GM21528 (cell line): ENCODE data around the gene IRX5.

Experiments
- ATAC-seq: cut with Tn5 transposase; IDR thresholded peaks from one replicate; pipeline ENCODE4 v1.9.1; 2021; ENCODE audit warnings: mild to moderate bottlenecking, moderate library complexity; ENCODE audit not compliant: unreplicated experiment, low FRiP score

The IRX5 gene

DNA sequence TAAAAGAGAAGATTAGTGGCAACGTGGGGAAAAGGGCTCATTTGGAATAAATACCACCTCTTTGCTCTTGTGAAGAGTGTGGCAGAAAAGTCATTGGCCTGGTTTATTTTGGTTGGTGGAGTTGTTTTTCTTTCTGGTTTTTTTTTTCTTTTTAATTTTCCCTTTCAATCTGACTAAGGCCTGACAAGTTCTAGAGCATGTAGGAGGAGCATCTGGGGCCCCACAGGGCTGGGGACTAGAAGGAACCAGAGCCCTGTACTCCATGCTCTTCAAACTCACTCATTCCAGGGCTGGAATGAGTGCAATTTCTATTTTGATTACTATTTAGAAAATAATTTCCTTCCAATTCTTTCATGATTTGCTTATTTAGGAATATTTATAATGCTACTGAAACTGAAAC lies 13.3 kb downstream of the IRX5 start:
- ATAC-seq = no peak

DNA sequence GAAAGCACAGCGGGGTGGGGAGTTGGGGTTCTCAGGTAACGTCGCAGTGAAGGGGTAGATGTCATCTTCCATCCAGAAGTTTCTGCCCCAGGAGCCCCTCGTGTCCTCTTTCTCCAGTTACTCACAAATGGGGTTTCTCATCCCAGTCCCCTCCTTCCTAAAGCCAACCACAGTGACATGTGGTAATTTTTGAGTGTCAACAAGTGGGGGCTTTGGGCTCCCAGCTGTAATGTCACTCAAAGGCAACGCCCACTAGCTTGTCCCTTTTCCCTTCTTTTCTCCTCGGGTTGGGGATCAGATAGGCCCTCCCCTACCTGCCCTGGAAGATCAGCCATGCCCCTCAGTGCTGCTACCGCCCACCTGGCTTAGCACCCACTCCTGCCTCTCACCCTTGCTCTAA lies 14.4 kb downstream of the IRX5 start:
- ATAC-seq = no peak

DNA sequence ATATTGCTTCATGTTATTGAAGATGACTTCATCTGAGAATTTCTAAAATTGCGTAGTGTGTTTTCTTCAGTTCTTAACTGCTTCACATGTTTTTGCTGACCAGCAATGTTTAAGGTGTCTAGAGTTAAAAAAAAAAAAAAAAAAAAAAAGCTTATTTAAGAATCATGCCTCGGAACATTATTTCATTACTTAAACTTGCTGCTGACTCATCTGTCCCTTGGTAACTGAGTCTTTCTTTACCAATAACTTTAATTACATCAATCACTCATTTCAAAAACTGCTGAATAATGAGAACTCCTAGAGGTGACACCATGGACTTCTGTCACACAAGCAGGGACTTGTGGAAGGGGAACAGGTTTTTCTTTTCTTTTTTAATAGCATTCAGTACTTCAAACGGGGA lies 16.2 kb downstream of the IRX5 start:
- no peak for ATAC-seq

DNA sequence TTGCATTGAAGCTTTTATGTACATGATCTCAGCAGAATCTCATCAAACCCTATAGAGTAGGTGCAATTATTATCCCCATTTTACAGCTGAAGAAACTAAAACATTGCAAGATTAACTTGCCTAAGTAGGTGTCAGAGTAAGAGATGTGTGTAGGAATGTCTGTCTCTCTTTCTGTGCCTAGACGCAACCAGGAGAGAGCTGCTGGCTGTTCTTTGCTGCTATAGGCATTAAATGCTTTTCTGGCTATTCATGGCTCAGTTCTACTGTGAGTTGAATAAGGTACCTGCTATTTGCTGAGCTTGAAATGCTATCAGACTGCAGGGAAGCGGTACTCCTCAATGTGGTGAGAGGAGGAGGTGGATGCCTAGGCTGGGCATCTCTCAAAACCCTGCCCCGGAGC lies 17.0 kb downstream of the IRX5 start:
- no peak for ATAC-seq

DNA sequence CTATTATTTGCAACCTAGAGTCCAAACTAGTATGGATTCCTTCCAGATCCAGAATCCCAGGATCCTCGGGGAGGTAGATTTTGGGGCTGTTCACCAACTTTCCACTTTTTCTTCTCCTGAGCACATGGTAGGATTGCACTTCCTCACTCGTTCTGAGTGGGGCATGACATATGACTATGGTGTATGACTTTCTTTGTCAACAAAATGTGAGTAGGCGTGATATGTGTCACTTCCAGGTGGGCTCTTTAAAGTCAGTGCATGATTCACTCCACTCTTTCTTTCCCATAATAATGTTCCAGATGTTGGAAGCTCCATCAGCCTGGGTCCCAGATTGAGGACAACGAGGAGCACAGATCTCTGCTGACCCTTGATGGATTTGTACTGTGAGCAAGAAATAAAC lies 21.5 kb downstream of the IRX5 start:
- ATAC-seq = no peak

DNA sequence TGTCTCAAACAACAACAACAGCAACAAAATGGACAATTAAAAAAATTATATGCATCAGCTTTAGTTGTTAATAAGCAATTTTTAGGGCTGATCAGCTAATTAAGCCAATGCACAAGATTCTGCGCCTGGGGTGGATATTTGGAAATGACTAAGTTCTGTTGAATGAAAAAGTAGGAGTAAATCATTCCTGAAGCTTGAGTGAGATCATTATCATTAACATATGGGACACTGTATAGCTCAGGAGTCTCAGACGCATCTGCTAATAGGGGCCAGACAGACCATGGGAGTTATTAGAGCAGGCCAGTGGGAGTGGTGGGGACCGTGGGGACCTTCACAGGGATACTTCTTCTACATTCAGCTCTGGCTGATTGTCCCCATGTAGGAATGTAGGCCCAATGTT lies 22.8 kb downstream of the IRX5 start:
- no peak for ATAC-seq

DNA sequence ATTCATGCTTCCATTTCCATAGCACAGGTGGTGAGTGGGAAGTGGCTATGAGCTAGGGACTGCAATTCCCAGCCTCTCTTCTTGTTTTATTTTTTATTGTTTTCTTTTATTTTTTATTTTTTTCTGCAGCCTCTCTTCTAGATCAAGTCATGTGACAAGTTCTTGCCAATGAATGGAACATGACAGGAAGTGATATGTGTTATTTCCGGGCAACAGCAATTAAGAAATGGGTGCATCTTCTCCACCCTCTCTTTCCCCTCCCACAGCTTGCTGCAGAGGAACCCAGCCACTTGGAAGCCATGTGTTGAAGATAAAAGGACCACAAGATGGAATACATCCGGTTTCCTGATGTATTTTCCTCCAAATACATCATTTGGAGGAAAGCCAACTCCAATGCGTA lies 23.6 kb downstream of the IRX5 start:
- ATAC-seq = no peak

DNA sequence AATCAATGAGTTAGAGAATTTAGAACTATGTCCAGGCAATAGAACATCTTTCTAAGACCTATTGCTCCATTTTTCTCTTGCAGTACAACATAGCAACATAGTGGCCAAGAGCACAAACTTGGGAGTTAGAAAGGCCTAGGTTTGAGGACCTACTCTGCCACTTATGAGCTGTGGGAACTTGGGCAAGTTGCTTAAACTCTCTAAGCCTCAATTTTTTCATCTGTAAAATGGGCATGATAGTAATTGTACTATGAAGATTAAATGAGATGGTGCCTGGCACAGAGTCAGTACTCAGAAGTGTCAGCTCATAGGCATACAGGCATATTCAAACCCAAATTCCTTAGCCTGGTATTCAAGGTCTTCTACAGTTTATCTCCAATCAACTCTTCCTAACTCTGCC lies 25.1 kb downstream of the IRX5 start:
- ATAC-seq = no peak

DNA sequence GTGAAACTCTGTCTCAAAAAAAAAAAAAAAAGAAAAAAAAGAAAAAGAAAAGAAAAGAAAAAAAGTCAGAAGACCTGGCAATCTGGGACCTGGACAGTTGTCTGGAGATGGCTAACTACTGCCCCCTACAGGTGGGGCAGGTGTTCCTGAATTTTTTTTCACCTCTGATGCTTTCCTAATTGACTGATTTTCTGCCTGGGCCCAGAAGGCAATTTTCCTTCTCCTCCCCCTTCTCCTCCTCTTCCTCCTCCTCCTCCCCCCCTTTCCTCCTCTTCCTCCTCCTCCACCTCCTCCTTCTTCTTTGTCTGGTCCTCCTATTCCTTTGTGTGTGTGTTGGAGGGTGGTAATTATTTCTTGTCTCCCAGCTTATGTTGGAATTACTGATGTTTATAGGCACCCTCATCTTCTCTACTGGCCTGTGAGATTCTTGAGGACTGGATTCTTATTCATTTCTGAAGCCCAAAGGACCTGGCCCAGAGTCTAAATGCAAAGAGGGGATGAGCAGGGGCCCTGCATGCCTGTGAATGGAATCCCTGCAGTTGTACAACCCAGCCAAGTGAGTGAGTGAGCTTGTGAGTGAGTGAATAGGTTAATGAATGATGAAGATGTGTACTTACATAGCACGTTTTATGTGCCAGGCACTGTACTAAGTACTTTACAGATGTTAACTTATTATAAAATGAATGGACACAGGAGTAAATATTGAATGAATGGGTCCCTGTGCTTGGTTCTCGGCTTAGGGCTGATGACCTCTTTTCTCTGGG lies 26.9 kb downstream of the IRX5 start:
- ATAC-seq = no peak

DNA sequence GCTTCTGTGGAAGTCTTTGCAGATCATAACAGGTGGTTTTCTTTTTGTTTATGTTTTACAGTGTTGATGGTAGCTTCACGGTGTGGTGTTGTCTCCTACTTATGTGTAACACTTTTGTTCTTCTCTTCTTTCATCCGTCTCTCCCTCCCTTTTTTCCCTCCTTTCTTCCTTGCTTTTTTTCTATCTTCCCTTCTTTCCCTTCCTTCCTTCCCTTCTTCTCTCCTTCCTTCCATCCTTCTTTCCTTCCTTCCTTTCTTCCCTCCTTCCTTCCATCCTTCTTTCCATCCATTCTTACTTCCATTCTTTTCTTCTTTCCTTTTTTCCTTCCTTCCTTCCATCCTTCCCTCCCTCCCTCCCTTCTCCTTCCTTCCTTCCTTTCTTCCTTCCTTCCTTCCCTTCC lies 31.4 kb downstream of the IRX5 start:
- no peak for ATAC-seq

DNA sequence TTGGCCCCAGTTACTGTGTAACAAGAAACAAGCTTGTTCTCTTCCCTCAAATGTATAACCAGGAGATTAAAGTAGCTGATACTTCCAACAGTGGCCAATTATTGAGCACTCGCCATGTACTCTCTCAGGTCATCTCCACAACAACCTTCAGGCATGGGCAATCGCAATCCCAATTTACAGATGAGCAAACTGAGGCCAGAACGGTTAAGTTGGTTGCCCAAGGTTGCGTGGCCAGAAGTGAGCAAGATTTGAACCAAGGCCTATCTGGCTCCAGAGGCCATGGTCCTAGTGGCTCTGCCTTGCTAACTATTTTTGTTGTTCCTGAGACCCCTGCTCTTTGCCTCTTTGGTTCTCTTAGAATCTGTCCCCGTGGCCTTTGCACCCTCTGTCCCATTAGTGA lies 33.6 kb downstream of the IRX5 start:
- no peak for ATAC-seq

DNA sequence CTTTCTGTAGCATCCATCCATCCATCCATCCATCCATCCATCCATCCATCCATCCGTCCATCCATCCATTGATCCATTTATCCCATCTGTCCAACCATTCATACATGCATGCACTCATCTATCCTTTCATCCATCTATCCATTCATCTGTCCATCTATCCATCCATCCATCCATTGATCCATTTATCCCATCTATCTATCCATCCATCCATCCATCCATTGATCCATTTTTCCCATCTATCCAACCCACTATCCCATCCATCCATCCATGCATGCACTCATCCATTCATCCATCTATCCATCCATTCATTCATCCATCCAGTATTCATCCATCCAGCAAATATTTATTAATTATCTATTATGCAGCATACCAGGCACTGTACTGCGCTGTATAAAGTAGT lies 34.8 kb downstream of the IRX5 start:
- ATAC-seq = no peak

DNA sequence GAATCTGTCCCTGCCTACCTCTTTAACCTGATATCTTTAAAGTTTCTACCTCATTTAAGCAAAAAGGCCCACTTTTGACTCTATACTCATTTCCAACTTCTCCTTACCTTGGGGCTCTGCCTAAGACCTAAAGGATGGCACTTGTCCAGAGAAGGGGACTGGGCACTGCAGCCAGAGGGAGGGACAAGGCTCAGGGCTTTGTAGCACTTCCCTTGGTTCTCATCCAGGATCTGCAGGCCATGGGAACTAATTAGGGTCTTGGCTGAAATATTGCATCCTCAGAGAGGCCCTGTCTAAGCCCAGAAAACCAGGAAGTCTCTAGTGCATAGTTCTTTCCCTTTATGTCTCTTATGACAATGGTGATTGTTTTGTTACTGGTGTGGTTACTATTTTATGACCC lies 37.3 kb downstream of the IRX5 start:
- ATAC-seq = no peak

DNA sequence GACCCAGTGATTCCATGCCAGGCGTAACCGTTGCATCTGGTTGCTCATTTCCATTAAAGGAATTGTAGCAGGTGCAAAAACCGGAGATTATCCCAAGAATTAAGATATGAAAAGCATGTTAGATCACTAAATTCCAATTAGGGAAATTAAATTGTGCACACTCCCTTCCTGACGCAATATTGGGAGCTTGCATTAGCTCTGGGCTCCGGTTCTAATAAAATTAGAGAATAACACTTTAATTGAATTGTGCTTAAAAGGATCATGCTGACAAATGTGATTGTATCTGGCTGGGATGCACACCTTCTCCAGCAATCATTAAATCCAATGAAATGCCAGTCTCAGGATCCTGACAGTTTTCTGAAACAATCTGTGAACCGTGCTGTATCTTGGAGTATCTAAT lies 38.1 kb downstream of the IRX5 start:
- ATAC-seq = no peak

DNA sequence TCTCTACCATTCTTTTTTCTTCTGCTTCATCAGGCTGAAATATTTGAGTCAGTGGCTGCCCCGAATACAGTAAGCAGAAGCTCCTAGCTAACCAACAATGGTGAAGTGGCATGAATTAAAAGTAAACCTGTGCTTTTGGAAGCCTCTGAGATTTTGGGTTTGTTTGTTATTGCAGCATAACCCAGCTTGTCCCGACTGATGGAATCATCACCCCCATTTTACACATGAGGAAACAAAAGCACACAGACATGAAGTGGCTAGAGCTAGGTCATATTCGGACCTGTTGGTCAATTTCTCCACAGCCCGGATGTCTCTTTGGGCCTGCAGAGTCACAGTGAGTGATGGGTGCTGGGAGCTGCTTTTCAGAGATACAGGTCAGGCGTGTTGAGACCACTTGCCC lies 39.4 kb downstream of the IRX5 start:
- ATAC-seq = no peak

DNA sequence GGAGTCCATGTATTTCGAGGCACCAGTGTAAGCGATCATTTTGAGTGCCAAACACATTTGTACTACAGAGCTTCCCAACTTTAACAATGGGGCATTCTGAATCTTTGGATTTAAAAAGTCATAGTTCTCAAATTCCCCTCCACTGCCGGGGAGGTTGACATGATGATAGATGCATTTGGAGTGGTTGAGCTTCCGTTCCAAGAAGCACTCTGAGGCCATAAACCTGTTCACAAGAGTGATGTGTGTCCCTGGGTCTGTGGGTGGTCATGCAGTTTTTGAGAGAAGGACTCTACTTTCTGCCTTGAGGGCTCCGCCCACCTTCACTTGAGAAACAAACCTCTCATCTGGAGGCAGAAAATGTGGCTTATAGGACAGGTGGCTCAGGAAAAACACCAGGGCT lies 43.7 kb downstream of the IRX5 start:
- no peak for ATAC-seq

DNA sequence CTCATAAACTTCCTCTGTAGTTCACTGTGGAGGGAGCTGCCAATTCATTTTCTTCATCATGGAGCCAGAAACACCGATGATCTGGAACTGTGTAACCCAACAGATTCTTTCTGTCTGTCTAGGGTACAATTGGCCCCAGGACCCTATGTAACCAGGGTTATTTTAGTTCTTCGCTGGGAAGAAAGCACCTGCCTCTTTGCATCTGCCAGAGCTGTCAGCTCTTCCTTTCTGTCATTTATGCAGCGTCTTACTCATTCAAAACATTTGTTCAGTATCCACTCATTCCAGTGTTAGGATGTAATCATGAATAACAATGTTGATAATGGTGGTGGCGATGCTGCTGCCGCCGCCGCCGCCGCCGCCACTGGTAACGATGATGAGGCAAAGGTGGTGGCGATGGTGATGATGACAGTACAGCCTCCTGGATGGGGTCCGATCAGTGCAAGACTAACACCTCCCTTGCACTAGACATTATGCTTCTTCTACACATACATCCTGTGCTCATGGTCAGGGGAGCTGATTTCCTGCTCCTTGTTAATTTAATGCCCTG lies 46.1 kb downstream of the IRX5 start:
- no peak for ATAC-seq

DNA sequence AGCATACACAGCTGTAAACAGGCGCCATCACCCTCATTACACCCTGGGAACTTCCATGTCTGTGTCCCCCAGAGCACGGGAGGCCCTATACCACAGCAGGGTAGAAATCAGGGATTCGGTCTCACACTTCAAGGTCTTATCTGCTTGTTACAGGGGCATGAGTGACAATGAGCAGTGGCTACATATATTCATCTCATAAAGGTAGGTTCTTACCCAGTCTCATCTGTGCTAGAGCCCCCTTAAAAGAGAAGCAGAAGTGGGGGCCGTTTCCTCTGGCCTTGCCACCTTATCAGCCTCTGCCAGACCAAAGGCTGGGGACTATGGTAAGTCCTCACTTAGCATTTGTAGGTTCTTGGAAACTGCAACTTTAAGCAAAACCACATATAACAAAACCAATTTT lies 46.5 kb downstream of the IRX5 start:
- no peak for ATAC-seq

DNA sequence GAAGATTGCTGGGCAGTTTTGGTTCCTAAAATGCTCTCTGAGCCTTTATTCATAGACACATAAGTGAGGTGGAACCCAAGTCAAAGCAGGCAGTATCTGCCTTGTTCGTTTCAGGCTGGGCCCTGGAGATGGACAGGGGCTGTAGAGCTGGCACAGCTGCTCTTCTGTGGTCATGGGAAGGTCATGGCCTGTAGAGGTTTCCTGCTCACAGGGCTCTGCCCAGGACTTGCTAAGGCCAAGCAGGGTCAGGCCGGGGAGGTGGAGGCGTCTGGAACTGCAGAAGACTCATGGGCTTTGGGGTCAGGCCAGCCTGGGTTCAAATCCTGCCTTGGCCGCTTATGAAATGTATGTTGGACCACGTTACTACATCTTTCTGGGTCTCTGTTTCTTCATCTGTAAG lies 50.2 kb downstream of the IRX5 start:
- ATAC-seq = no peak
